CD8-positive, alpha-beta memory T cell (primary cell): ENCODE data around the gene TMOD1. TPM values are rescaled to one million over a fixed set of nuclear protein-coding genes. Genes with fewer than 3 reads are reported as not detected.
A peak's percentile ranks its signal among the peaks of the same experiment; 100 is the strongest.

Source experiments
- CTCF ChIA-PET: fragments of 350-600 bp; sonication (Branson Sonifier 250); formaldehyde crosslinking; loops from one replicate; lab custom pipeline; 2021; ENCODE audit warnings: antibody characterized with exemption; lab: Charles Lee
- POLR2A ChIA-PET: fragments of 350-600 bp; sonication (Branson Sonifier 250); formaldehyde crosslinking; loops from one replicate; lab custom pipeline; 2021; ENCODE audit warnings: antibody characterized with exemption; lab: Charles Lee
- DNase-seq, 5 donors: peaks; one replicate each; pipeline versions ENCODE4 v3.0.0 to v3.0.0-alpha.2; 2020 to 2022; ENCODE audit warnings: mixed read lengths in 1 of 5
- H3K27ac ChIP-seq: one replicate; pipeline ENCODE4 v1.7.0; 2013; ENCODE audit warnings: low read depth, mild to moderate bottlenecking, low read length, moderate library complexity
- H3K27me3 ChIP-seq: 2 replicates; pipeline ENCODE4 v1.7.0; 2013; ENCODE audit warnings: low read length, mild to moderate bottlenecking; ENCODE audit not compliant: insufficient read depth, poor library complexity, severe bottlenecking
- H3K36me3 ChIP-seq: 2 replicates; pipeline ENCODE4 v1.7.0; 2013; ENCODE audit warnings: mild to moderate bottlenecking, low read length, moderate library complexity; ENCODE audit not compliant: insufficient read depth
- H3K4me1 ChIP-seq: 2 replicates; pipeline ENCODE4 v1.7.0; 2013; ENCODE audit warnings: mild to moderate bottlenecking, low read length, moderate library complexity; ENCODE audit not compliant: insufficient read depth
- H3K4me3 ChIP-seq: 2 replicates; pipeline ENCODE4 v1.7.0; 2013; ENCODE audit warnings: mild to moderate bottlenecking, low read length
- H3K9me3 ChIP-seq: 2 replicates; pipeline ENCODE4 v1.7.0; 2013; ENCODE audit warnings: mild to moderate bottlenecking, low read length
- H3K27ac Mint-ChIP-seq, 8 donors: one replicate each; pipeline ENCODE4 v1.8.0; 2020 to 2021; ENCODE audit warnings: mixed read lengths in 8 of 8, mild to moderate bottlenecking in 6 of 8, inconsistent platforms in 3 of 8, moderate library complexity in 3 of 8
- H3K27me3 Mint-ChIP-seq, 2 donors: one replicate each; pipeline ENCODE4 v1.8.0; 2020 to 2021; ENCODE audit warnings: mixed read lengths in 2 of 2, mild to moderate bottlenecking in 1 of 2, moderate library complexity in 1 of 2
- H3K36me3 Mint-ChIP-seq, 3 donors: one replicate each; pipeline ENCODE4 v1.8.0; 2020 to 2021; ENCODE audit warnings: mixed read lengths in 3 of 3, inconsistent platforms in 1 of 3, mild to moderate bottlenecking in 1 of 3
- H3K4me1 Mint-ChIP-seq, 3 donors: one replicate each; pipeline ENCODE4 v1.8.0; 2020 to 2021; ENCODE audit warnings: mixed read lengths in 3 of 3, inconsistent platforms in 1 of 3, mild to moderate bottlenecking in 1 of 3
- H3K4me3 Mint-ChIP-seq, 7 donors: one replicate each; pipeline ENCODE4 v1.8.0; 2020 to 2021; ENCODE audit warnings: mixed read lengths in 7 of 7, mild to moderate bottlenecking in 6 of 7, moderate library complexity in 4 of 7, inconsistent platforms in 2 of 7
- H3K9me3 Mint-ChIP-seq, 5 donors: one replicate each; pipeline ENCODE4 v1.8.0; 2020 to 2022; ENCODE audit warnings: mixed read lengths in 5 of 5, mild to moderate bottlenecking in 3 of 5, moderate library complexity in 2 of 5, inconsistent platforms in 1 of 5
- polyA plus RNA-seq: library from polyadenylated mRNA; unstranded; fragments of 300-500 nt; fragmentation: Illumina TruSeq; gene quantifications from one replicate; pipeline ENCODE4 v1.2.3, GENCODE V29; 2021
- total RNA-seq, 2 experiments: library from RNA; stranded (reverse); gene quantifications; one replicate each; pipeline ENCODE4 v1.2.3, GENCODE V29; 2021

Gene TMOD1
- total and polyA plus RNA-seq, 3 experiments from 2014 or later, result 1.2 to 1.5 (median 1.3) TPM

- H3K36me3 ChIP-seq, result no peaks in the 10 kb centered on the region
- H3K4me1 ChIP-seq, result no peaks in the 10 kb centered on the region
- H3K27ac ChIP-seq, result no peak overlapping the region
- H3K27me3 ChIP-seq, result no peaks in the 10 kb centered on the region
- no peak for DNase-seq
- Mint-ChIP-seq H3K4me1 (peaks cover 5 to 6% (median 6%) of the 10 kb centered on the region in 3 donors), H3K36me3 (no peaks in the 10 kb centered on the region), H3K27ac (no peak overlapping the region), H3K4me3 (no peak overlapping the region), H3K9me3 (no peaks in the 10 kb centered on the region), H3K27me3 (peaks cover 11 to 64% of the 10 kb centered on the region in 2 donors)
- ChIA-PET CTCF (no interaction called here), POLR2A (no interaction called here)
- no peak overlapping the region for H3K4me3 ChIP-seq
- no peaks in the 10 kb centered on the region for H3K9me3 ChIP-seq
Measured at GRCh38 chr9:97555164-97555563, 53.7 kb downstream of the TMOD1 start.

- Mint-ChIP-seq H3K4me3 (no peak overlapping the region), H3K9me3 (no peaks in the 10 kb centered on the region), H3K27me3 (peaks cover 12 to 65% of the 10 kb centered on the region in 2 donors), H3K4me1 (peaks cover 5 to 6% (median 6%) of the 10 kb centered on the region in 3 donors), H3K36me3 (no peaks in the 10 kb centered on the region), H3K27ac (no peak overlapping the region)
- H3K27ac ChIP-seq, result no peak overlapping the region
- no peaks in the 10 kb centered on the region for H3K27me3 ChIP-seq
- no peaks in the 10 kb centered on the region for H3K4me1 ChIP-seq
- ChIA-PET CTCF (no interaction called here), POLR2A (no interaction called here)
- no peaks in the 10 kb centered on the region for H3K36me3 ChIP-seq
- no peak overlapping the region for H3K4me3 ChIP-seq
- no peak for DNase-seq
- no peaks in the 10 kb centered on the region for H3K9me3 ChIP-seq
Measured at GRCh38 chr9:97556036-97556720, 54.7 kb downstream of the TMOD1 start.

GRCh38 chr9:97556721-97557605 is 55.5 kb downstream of the TMOD1 start:
- Histone ChIP-seq H3K27me3 (no peaks in the 10 kb centered on the region), H3K9me3 (no peaks in the 10 kb centered on the region), H3K36me3 (no peaks in the 10 kb centered on the region), H3K4me3 (no peak overlapping the region), H3K4me1 (no peaks in the 10 kb centered on the region), H3K27ac (no peak overlapping the region)
- DNase-seq, result no peak
- H3K27ac Mint-ChIP-seq, result no peak overlapping the region
- no peaks in the 10 kb centered on the region for H3K9me3 Mint-ChIP-seq
- peaks cover 13 to 61% of the 10 kb centered on the region in 2 donors for H3K27me3 Mint-ChIP-seq
- H3K4me3 Mint-ChIP-seq, result no peak overlapping the region
- H3K4me1 Mint-ChIP-seq, result peaks cover 5 to 6% (median 6%) of the 10 kb centered on the region in 3 donors
- H3K36me3 Mint-ChIP-seq, result no peaks in the 10 kb centered on the region
- CTCF ChIA-PET, result no interaction called here
- POLR2A ChIA-PET, result no interaction called here

- H3K27me3 ChIP-seq, result no peaks in the 10 kb centered on the region
- no peak overlapping the region for H3K4me3 ChIP-seq
- ChIA-PET POLR2A (no interaction called here), CTCF (no interaction called here)
- Mint-ChIP-seq H3K4me1 (peaks cover 5 to 6% (median 6%) of the 10 kb centered on the region in 3 donors), H3K27me3 (peaks cover 12 to 54% of the 10 kb centered on the region in 2 donors), H3K27ac (no peak overlapping the region), H3K9me3 (no peaks in the 10 kb centered on the region), H3K36me3 (no peaks in the 10 kb centered on the region), H3K4me3 (no peak overlapping the region)
- H3K27ac ChIP-seq, result no peak overlapping the region
- no peak for DNase-seq
- no peaks in the 10 kb centered on the region for H3K9me3 ChIP-seq
- no peaks in the 10 kb centered on the region for H3K36me3 ChIP-seq
- no peaks in the 10 kb centered on the region for H3K4me1 ChIP-seq
Measured at GRCh38 chr9:97557606-97558095, 56.2 kb downstream of the TMOD1 start.

GRCh38 chr9:97558701-97559101 is 57.2 kb downstream of the TMOD1 start:
- CTCF ChIA-PET, result interaction anchor here (1.5 kb wide), 1 partner anchor 40 kb away, joined by 6 read pairs; no protein-coding TSS in a partner anchor
- H3K4me3 ChIP-seq, result no peak overlapping the region

GRCh38 chr9:97559111-97559514 is 57.6 kb downstream of the TMOD1 start:
- Histone ChIP-seq H3K27ac (no peak overlapping the region), H3K4me1 (no peaks in the 10 kb centered on the region), H3K36me3 (no peaks in the 10 kb centered on the region), H3K4me3 (no peak overlapping the region), H3K27me3 (no peaks in the 10 kb centered on the region), H3K9me3 (no peaks in the 10 kb centered on the region)
- peak overlapping the region in 3 of 8 donors; percentile 13 to 80 (median 26) for H3K27ac Mint-ChIP-seq
- POLR2A ChIA-PET, result no interaction called here
- peaks cover 7 to 42% of the 10 kb centered on the region in 2 donors for H3K27me3 Mint-ChIP-seq
- CTCF ChIA-PET, result interaction anchor here (1.5 kb wide), 1 partner anchor 40 kb away, joined by 6 read pairs; no protein-coding TSS in a partner anchor
- H3K9me3 Mint-ChIP-seq, result no peaks in the 10 kb centered on the region
- peaks cover 5 to 6% (median 6%) of the 10 kb centered on the region in 3 donors for H3K4me1 Mint-ChIP-seq
- peak overlapping the region in 3 of 7 donors; percentile 1 to 67 (median 53) for H3K4me3 Mint-ChIP-seq
- DNase-seq, result no peak
- H3K36me3 Mint-ChIP-seq, result no peaks in the 10 kb centered on the region

More at GRCh38 chr9:97558701-97559101, 57.2 kb downstream of the TMOD1 start:
- no peaks in the 10 kb centered on the region for H3K4me1 ChIP-seq
- no peaks in the 10 kb centered on the region for H3K36me3 ChIP-seq
- H3K4me3 Mint-ChIP-seq, result peak overlapping the region in 3 of 7 donors; percentile 1 to 67 (median 53)
- DNase-seq, result no peak
- no peaks in the 10 kb centered on the region for H3K9me3 Mint-ChIP-seq
- peaks cover 7 to 47% of the 10 kb centered on the region in 2 donors for H3K27me3 Mint-ChIP-seq
- H3K36me3 Mint-ChIP-seq, result no peaks in the 10 kb centered on the region
- H3K27ac Mint-ChIP-seq, result peak overlapping the region in 3 of 8 donors; percentile 13 to 80 (median 26)
- no peaks in the 10 kb centered on the region for H3K9me3 ChIP-seq
- POLR2A ChIA-PET, result no interaction called here
- peaks cover 5 to 6% (median 6%) of the 10 kb centered on the region in 3 donors for H3K4me1 Mint-ChIP-seq
- H3K27me3 ChIP-seq, result no peaks in the 10 kb centered on the region
- H3K27ac ChIP-seq, result no peak overlapping the region

GRCh38 chr9:97560154-97560553 is 58.7 kb downstream of the TMOD1 start:
- no peak overlapping the region for H3K4me3 ChIP-seq
- no peak for DNase-seq
- peaks cover 5 to 6% (median 6%) of the 10 kb centered on the region in 3 donors for H3K4me1 Mint-ChIP-seq
- ChIA-PET CTCF (no interaction called here), POLR2A (no interaction called here)
- no peak overlapping the region for H3K27ac ChIP-seq
- H3K27me3 Mint-ChIP-seq, result peaks cover 3 to 32% of the 10 kb centered on the region in 2 donors
- no peaks in the 10 kb centered on the region for H3K36me3 Mint-ChIP-seq
- no peaks in the 10 kb centered on the region for H3K27me3 ChIP-seq
- H3K4me1 ChIP-seq, result no peaks in the 10 kb centered on the region
- no peak overlapping the region for H3K27ac Mint-ChIP-seq
- H3K9me3 Mint-ChIP-seq, result no peaks in the 10 kb centered on the region
- H3K9me3 ChIP-seq, result no peaks in the 10 kb centered on the region
- no peaks in the 10 kb centered on the region for H3K36me3 ChIP-seq
- no peak overlapping the region for H3K4me3 Mint-ChIP-seq

- Mint-ChIP-seq H3K36me3 (no peaks in the 10 kb centered on the region), H3K27me3 (peaks cover 3 to 25% of the 10 kb centered on the region in 2 donors), H3K4me3 (no peak overlapping the region), H3K27ac (no peak overlapping the region), H3K9me3 (no peaks in the 10 kb centered on the region), H3K4me1 (peaks cover 5 to 6% (median 6%) of the 10 kb centered on the region in 3 donors)
- H3K36me3 ChIP-seq, result no peaks in the 10 kb centered on the region
- no peaks in the 10 kb centered on the region for H3K9me3 ChIP-seq
- H3K4me1 ChIP-seq, result no peaks in the 10 kb centered on the region
- DNase-seq, result no peak
- H3K27ac ChIP-seq, result no peak overlapping the region
- H3K4me3 ChIP-seq, result no peak overlapping the region
- H3K27me3 ChIP-seq, result no peaks in the 10 kb centered on the region
- ChIA-PET POLR2A (no interaction called here), CTCF (no interaction called here)
Measured at GRCh38 chr9:97560851-97561250, 59.4 kb downstream of the TMOD1 start.
